ENCODE results near the gene NSG1. TPM values are rescaled to one million over a fixed set of nuclear protein-coding genes. Genes with fewer than 3 reads are reported as not detected.
"Not testable (repeated sequence)": the region's sequence is repeated elsewhere in the genome, so short reads cannot be mapped to it uniquely, and the experiment has no call there.

NSG1 gene
- total RNA-seq, 5 donors from 2014 or later (not counting 1 experiment from before 2014, with no cell fraction given): 14.2 to 42.8 (median 19.2) TPM

GRCh38 chr4:4459181-4459580 lies 72.3 kb downstream of the NSG1 start:
- peaks cover 0 to 23% of the 10 kb centered on the region in 2 experiments for H3K4me1 ChIP-seq (ENCODE audit: control insufficient read depth in 1 of 2, extremely low read depth in 1 of 2, insufficient read depth in 2 of 2, low read length in 2 of 2)
- Mint-ChIP-seq H3K4me3 (no peak overlapping the region), H3K9me3 (no peaks in the 10 kb centered on the region), H3K27ac (peak overlapping the region in 1 of 2 donors; percentile 25), H3K27me3 (no peaks in the 10 kb centered on the region), H3K4me1 (peaks cover 11 to 39% (median 31%) of the 10 kb centered on the region in 3 donors), H3K36me3 (peaks cover 51% of the 10 kb centered on the region)
- ChIA-PET CTCF (no interaction called here), POLR2A (no interaction called here)
- peaks cover 8 to 43% of the 10 kb centered on the region in 2 donors for H3K36me3 ChIP-seq (ENCODE audit: control insufficient read depth in 2 of 2, extremely low read depth in 1 of 2, insufficient read depth in 1 of 2, low read length in 1 of 2)
- DNase-seq (no peak), ATAC-seq (replicated peaks in 1 of 4) (no peak)
- no peak overlapping the region for H3K4me3 ChIP-seq (ENCODE audit: control insufficient read depth in 1 of 2, extremely low read depth in 1 of 2, low read length in 1 of 2)
- no peak overlapping the region for H3K27ac ChIP-seq (ENCODE audit: low read length)
- WGBS (ENCODE audit: insufficient coverage): no CpG with 5 or more reads among the region's 5 CpGs
- H3K9me3 ChIP-seq: no peaks in the 10 kb centered on the region
- no peaks in the 10 kb centered on the region for H3K27me3 ChIP-seq (replicated peaks in 1 of 2; ENCODE audit: control insufficient read depth in 2 of 2, extremely low read depth in 1 of 2, insufficient read depth in 2 of 2, low read length in 1 of 2)

- Mint-ChIP-seq H3K27me3 (no peaks in the 10 kb centered on the region), H3K36me3 (peaks cover 52% of the 10 kb centered on the region), H3K4me3 (no peak overlapping the region), H3K27ac (peak overlapping the region; percentile 90 to 96), H3K9me3 (peaks cover under 1 to 5% (median 4%) of the 10 kb centered on the region in 3 donors), H3K4me1 (peaks cover 23 to 48% (median 43%) of the 10 kb centered on the region in 3 donors)
- WGBS (ENCODE audit: insufficient coverage): 89% methylated on average over 2 of the region's 6 CpGs
- Histone ChIP-seq H3K27me3 (replicated peaks in 1 of 2; ENCODE audit: control insufficient read depth in 2 of 2, extremely low read depth in 1 of 2, insufficient read depth in 2 of 2, low read length in 1 of 2) (no peaks in the 10 kb centered on the region), H3K36me3 (ENCODE audit: control insufficient read depth in 2 of 2, extremely low read depth in 1 of 2, insufficient read depth in 1 of 2, low read length in 1 of 2) (peaks cover 8 to 28% of the 10 kb centered on the region in 2 donors), H3K4me3 (ENCODE audit: control insufficient read depth in 1 of 2, extremely low read depth in 1 of 2, low read length in 1 of 2) (no peak overlapping the region), H3K4me1 (ENCODE audit: control insufficient read depth in 1 of 2, extremely low read depth in 1 of 2, insufficient read depth in 2 of 2, low read length in 2 of 2) (peaks cover 0 to 23% of the 10 kb centered on the region in 2 experiments), H3K27ac (ENCODE audit: low read length) (peak overlapping the region; percentile 80), H3K9me3 (no peaks in the 10 kb centered on the region)
- ChIA-PET POLR2A (no interaction called here), CTCF (interaction anchor here in 1 of 2 donors (0.7 kb wide), 1 partner anchor 64 kb away, joined by 3 read pairs; no protein-coding TSS in a partner anchor)
- DNase-seq: no peak
- ATAC-seq (replicated peaks in 1 of 4): no peak
These were observed 73.9 kb downstream of the NSG1 start for GRCh38 chr4:4460759-4461158.

- ChIA-PET CTCF (interaction anchor here in 1 of 2 donors (0.7 kb wide), 1 partner anchor 64 kb away, joined by 3 read pairs; no protein-coding TSS in a partner anchor), POLR2A (no interaction called here)
- no peaks in the 10 kb centered on the region for H3K9me3 ChIP-seq
- H3K36me3 Mint-ChIP-seq: peaks cover 54% of the 10 kb centered on the region
- H3K27ac ChIP-seq (ENCODE audit: low read length): peak overlapping the region; percentile 80
- no peaks in the 10 kb centered on the region for H3K27me3 Mint-ChIP-seq
- H3K4me3 Mint-ChIP-seq: peak overlapping the region in 1 of 3 donors; percentile 43
- H3K27me3 ChIP-seq (replicated peaks in 1 of 2; ENCODE audit: control insufficient read depth in 2 of 2, extremely low read depth in 1 of 2, insufficient read depth in 2 of 2, low read length in 1 of 2): no peaks in the 10 kb centered on the region
- no peak for DNase-seq
- H3K9me3 Mint-ChIP-seq: peaks cover 4 to 5% (median 5%) of the 10 kb centered on the region in 3 donors
- ATAC-seq (replicated peaks in 1 of 4): no peak
- peaks cover 8 to 26% of the 10 kb centered on the region in 2 donors for H3K36me3 ChIP-seq (ENCODE audit: control insufficient read depth in 2 of 2, extremely low read depth in 1 of 2, insufficient read depth in 1 of 2, low read length in 1 of 2)
- H3K4me3 ChIP-seq (ENCODE audit: control insufficient read depth in 1 of 2, extremely low read depth in 1 of 2, low read length in 1 of 2): no peak overlapping the region
- peaks cover 27 to 48% (median 43%) of the 10 kb centered on the region in 3 donors for H3K4me1 Mint-ChIP-seq
- peak overlapping the region; percentile 90 to 96 for H3K27ac Mint-ChIP-seq
- peaks cover 0 to 23% of the 10 kb centered on the region in 2 experiments for H3K4me1 ChIP-seq (ENCODE audit: control insufficient read depth in 1 of 2, extremely low read depth in 1 of 2, insufficient read depth in 2 of 2, low read length in 2 of 2)
These were observed 74.3 kb downstream of the NSG1 start for GRCh38 chr4:4461178-4461577.

GRCh38 chr4:4461850-4462249 lies 74.9 kb downstream of the NSG1 start:
- Histone ChIP-seq H3K27me3 (replicated peaks in 1 of 2; ENCODE audit: control insufficient read depth in 2 of 2, extremely low read depth in 1 of 2, insufficient read depth in 2 of 2, low read length in 1 of 2) (no peaks in the 10 kb centered on the region), H3K36me3 (ENCODE audit: control insufficient read depth in 2 of 2, extremely low read depth in 1 of 2, insufficient read depth in 1 of 2, low read length in 1 of 2) (peaks cover 5 to 26% of the 10 kb centered on the region in 2 donors), H3K27ac (ENCODE audit: low read length) (peak overlapping the region; percentile 80), H3K9me3 (no peaks in the 10 kb centered on the region), H3K4me1 (ENCODE audit: control insufficient read depth in 1 of 2, extremely low read depth in 1 of 2, insufficient read depth in 2 of 2, low read length in 2 of 2) (peaks cover 0 to 23% of the 10 kb centered on the region in 2 experiments), H3K4me3 (ENCODE audit: control insufficient read depth in 1 of 2, extremely low read depth in 1 of 2, low read length in 1 of 2) (no peak overlapping the region)
- peak; percentile 29 to 74 (median 56) for DNase-seq
- Mint-ChIP-seq H3K9me3 (peaks cover 4 to 9% (median 5%) of the 10 kb centered on the region in 3 donors), H3K4me1 (peaks cover 31 to 48% (median 43%) of the 10 kb centered on the region in 3 donors), H3K4me3 (peak overlapping the region; percentile 42 to 66 (median 43)), H3K27me3 (no peaks in the 10 kb centered on the region), H3K27ac (peak overlapping the region; percentile 90 to 96), H3K36me3 (peaks cover 54% of the 10 kb centered on the region)
- ChIA-PET POLR2A (interaction anchor here in 1 of 2 donors (0.8 kb wide), 1 partner anchor 14 kb away, joined by 5 read pairs; no protein-coding TSS in a partner anchor), CTCF (interaction anchor here in 1 of 2 donors (1.2 kb wide), 1 partner anchor 51 kb away, joined by 3 read pairs; no protein-coding TSS in a partner anchor)
- peak; percentile 79 to 93 (median 86) for ATAC-seq (replicated peaks in 1 of 4)
- WGBS (ENCODE audit: insufficient coverage): 31% methylated on average over 5 of the region's 5 CpGs

GRCh38 chr4:4462970-4463369 lies 76.1 kb downstream of the NSG1 start:
- Histone ChIP-seq H3K27ac (ENCODE audit: low read length) (peak overlapping the region; percentile 80), H3K4me3 (ENCODE audit: control insufficient read depth in 1 of 2, extremely low read depth in 1 of 2, low read length in 1 of 2) (no peak overlapping the region), H3K9me3 (no peaks in the 10 kb centered on the region), H3K36me3 (ENCODE audit: control insufficient read depth in 2 of 2, extremely low read depth in 1 of 2, insufficient read depth in 1 of 2, low read length in 1 of 2) (peaks cover 3 to 21% of the 10 kb centered on the region in 2 donors), H3K27me3 (replicated peaks in 1 of 2; ENCODE audit: control insufficient read depth in 2 of 2, extremely low read depth in 1 of 2, insufficient read depth in 2 of 2, low read length in 1 of 2) (no peaks in the 10 kb centered on the region), H3K4me1 (ENCODE audit: control insufficient read depth in 1 of 2, extremely low read depth in 1 of 2, insufficient read depth in 2 of 2, low read length in 2 of 2) (peaks cover 0 to 23% of the 10 kb centered on the region in 2 experiments)
- 21% methylated on average over 2 of the region's 3 CpGs for WGBS (ENCODE audit: insufficient coverage)
- ChIA-PET CTCF (interaction anchor here in 1 of 2 donors (1.2 kb wide), 1 partner anchor 57 kb away, joined by 3 read pairs; no protein-coding TSS in a partner anchor), POLR2A (no interaction called here)
- H3K27ac Mint-ChIP-seq: peak overlapping the region; percentile 90 to 96
- H3K9me3 Mint-ChIP-seq: peaks cover 4 to 9% (median 5%) of the 10 kb centered on the region in 3 donors
- H3K4me3 Mint-ChIP-seq: peak overlapping the region in 1 of 3 donors; percentile 42
- H3K27me3 Mint-ChIP-seq: no peaks in the 10 kb centered on the region
- H3K4me1 Mint-ChIP-seq: peaks cover 31 to 50% (median 43%) of the 10 kb centered on the region in 3 donors
- peaks cover 55% of the 10 kb centered on the region for H3K36me3 Mint-ChIP-seq
- ATAC-seq (replicated peaks in 1 of 4) (peak in 2 of 4 experiments; percentile 31 to 42), DNase-seq (peak in 1 of 35 experiments; percentile 9)

- H3K27me3 ChIP-seq (replicated peaks in 1 of 2; ENCODE audit: control insufficient read depth in 2 of 2, extremely low read depth in 1 of 2, insufficient read depth in 2 of 2, low read length in 1 of 2); H3K9me3 ChIP-seq; DNase-seq; H3K4me3 Mint-ChIP-seq; H3K4me3 ChIP-seq (ENCODE audit: control insufficient read depth in 1 of 2, extremely low read depth in 1 of 2, low read length in 1 of 2); ATAC-seq (replicated peaks in 1 of 4); POLR2A ChIA-PET; CTCF ChIA-PET; H3K9me3 Mint-ChIP-seq; H3K27ac ChIP-seq (ENCODE audit: low read length); H3K27me3 Mint-ChIP-seq: not testable (repeated sequence)
- peaks cover 31 to 45% (median 43%) of the 10 kb centered on the region in 3 donors for H3K4me1 Mint-ChIP-seq
- H3K36me3 Mint-ChIP-seq: peaks cover 60% of the 10 kb centered on the region
- whole genome bisulfite sequencing (ENCODE audit: insufficient coverage): no CpG with 5 or more reads among the region's 3 CpGs
- H3K27ac Mint-ChIP-seq: peak overlapping the region; percentile 42 to 72
- Histone ChIP-seq H3K36me3 (ENCODE audit: control insufficient read depth in 2 of 2, extremely low read depth in 1 of 2, insufficient read depth in 1 of 2, low read length in 1 of 2) (peaks cover 0 to 26% of the 10 kb centered on the region in 2 donors), H3K4me1 (ENCODE audit: control insufficient read depth in 1 of 2, extremely low read depth in 1 of 2, insufficient read depth in 2 of 2, low read length in 2 of 2) (peaks cover 0 to 23% of the 10 kb centered on the region in 2 experiments)
These were observed 78.3 kb downstream of the NSG1 start for GRCh38 chr4:4465238-4465637.
